Measurements from ENCODE around the gene FOXO3. TPM values are rescaled to one million over a fixed set of nuclear protein-coding genes. Genes with fewer than 3 reads are reported as not detected.

FOXO3 gene
- total and polyA plus RNA-seq, 2 experiments from 2014 or later = 20.2 to 20.8 TPM

- H3K27me3 ChIP-seq = peaks cover 23% of the 10 kb centered on the region
- H3K27ac ChIP-seq = no peak overlapping the region
- DNase-seq (ENCODE audit: low read depth in 1 of 2, low spot score in 1 of 2) = no peak
- H3K36me3 ChIP-seq = no peaks in the 10 kb centered on the region
- TF ChIP-seq CTCF (IDR thresholded peaks at IDR 0.05; ENCODE audit: low read depth, low read length) = no peak
- H3K4me3 ChIP-seq = no peak overlapping the region
- H3K9me3 ChIP-seq (ENCODE audit: low read depth) = no peaks in the 10 kb centered on the region
- no peaks in the 10 kb centered on the region for H3K4me1 ChIP-seq (ENCODE audit: low read depth)
Observed at GRCh38 chr6:108549741-108550140, 11.0 kb upstream of the FOXO3 start.

GRCh38 chr6:108550256-108550655 lies 10.5 kb upstream of the FOXO3 start:
- TF ChIP-seq CTCF (IDR thresholded peaks at IDR 0.05; ENCODE audit: low read depth, low read length) = no peak
- peaks cover 28% of the 10 kb centered on the region for H3K27me3 ChIP-seq

GRCh38 chr6:108555399-108556052 lies 5.2 kb upstream of the FOXO3 start:
- Histone ChIP-seq H3K4me3 (no peak overlapping the region), H3K9me3 (ENCODE audit: low read depth) (no peaks in the 10 kb centered on the region), H3K27ac (no peak overlapping the region), H3K36me3 (no peaks in the 10 kb centered on the region), H3K27me3 (peaks cover 42% of the 10 kb centered on the region), H3K4me1 (ENCODE audit: low read depth) (no peaks in the 10 kb centered on the region)
- no peak for DNase-seq (ENCODE audit: low read depth in 1 of 2, low spot score in 1 of 2)
- no peak for TF ChIP-seq CTCF (IDR thresholded peaks at IDR 0.05; ENCODE audit: low read depth, low read length)

More at GRCh38 chr6:108550256-108550655, 10.5 kb upstream of the FOXO3 start:
- no peaks in the 10 kb centered on the region for H3K36me3 ChIP-seq
- no peak for DNase-seq (ENCODE audit: low read depth in 1 of 2, low spot score in 1 of 2)
- H3K27ac ChIP-seq = no peak overlapping the region
- no peaks in the 10 kb centered on the region for H3K9me3 ChIP-seq (ENCODE audit: low read depth)
- H3K4me3 ChIP-seq = no peak overlapping the region
- no peaks in the 10 kb centered on the region for H3K4me1 ChIP-seq (ENCODE audit: low read depth)

GRCh38 chr6:108556250-108556649 lies 4.5 kb upstream of the FOXO3 start:
- no peak for TF ChIP-seq CTCF (IDR thresholded peaks at IDR 0.05; ENCODE audit: low read depth, low read length)
- DNase-seq (ENCODE audit: low read depth in 1 of 2, low spot score in 1 of 2) = no peak

GRCh38 chr6:108556866-108557493 lies 3.7 kb upstream of the FOXO3 start:
- no peak for TF ChIP-seq CTCF (IDR thresholded peaks at IDR 0.05; ENCODE audit: low read depth, low read length)
- Histone ChIP-seq H3K4me1 (ENCODE audit: low read depth) (no peaks in the 10 kb centered on the region), H3K36me3 (no peaks in the 10 kb centered on the region), H3K27ac (peak overlapping the region; percentile 97), H3K9me3 (ENCODE audit: low read depth) (no peaks in the 10 kb centered on the region), H3K27me3 (peaks cover 42% of the 10 kb centered on the region), H3K4me3 (peak overlapping the region; percentile 77)
- no peak for DNase-seq (ENCODE audit: low read depth in 1 of 2, low spot score in 1 of 2)

More at GRCh38 chr6:108556250-108556649, 4.5 kb upstream of the FOXO3 start:
- no peaks in the 10 kb centered on the region for H3K9me3 ChIP-seq (ENCODE audit: low read depth)
- H3K27me3 ChIP-seq = peaks cover 42% of the 10 kb centered on the region
- H3K4me1 ChIP-seq (ENCODE audit: low read depth) = no peaks in the 10 kb centered on the region
- no peak overlapping the region for H3K4me3 ChIP-seq
- H3K36me3 ChIP-seq = no peaks in the 10 kb centered on the region
- H3K27ac ChIP-seq = no peak overlapping the region

All from cardiac muscle cell (in vitro differentiated cells and primary cell).